Left kidney (tissue), 2 donors: ENCODE results near the gene MAPK12. TPM values are rescaled to one million over a fixed set of nuclear protein-coding genes. Genes with fewer than 3 reads are reported as not detected.

Experiments
- DNase-seq: peaks from one replicate; pipeline ENCODE4 v3.0.0-alpha.2; 2013
- polyA plus RNA-seq: library from polyadenylated mRNA; unstranded; fragments of 120-200 nt; gene quantifications from one replicate; pipeline ENCODE4 v1.2.1, GENCODE V29; 2013; ENCODE audit not compliant: insufficient read length

Gene MAPK12
- polyA plus RNA-seq, 1 donor, result 10.5 TPM

GRCh38 chr22:50300620-50301257, 39.3 kb upstream of the MAPK12 start:
- DNase-seq, result no peak

- no peak for DNase-seq
Observed at GRCh38 chr22:50299785-50300619, 38.5 kb upstream of the MAPK12 start.

GRCh38 chr22:50298937-50299784, 37.7 kb upstream of the MAPK12 start:
- no peak for DNase-seq

GRCh38 chr22:50298266-50298637, 36.8 kb upstream of the MAPK12 start:
- no peak for DNase-seq

- no peak for DNase-seq
Observed at GRCh38 chr22:50297510-50298265, 36.2 kb upstream of the MAPK12 start.

GRCh38 chr22:50296658-50297490, 35.4 kb upstream of the MAPK12 start:
- DNase-seq, result no peak

GRCh38 chr22:50294319-50294656, 32.8 kb upstream of the MAPK12 start:
- no peak for DNase-seq

- no peak for DNase-seq
Observed at GRCh38 chr22:50293441-50294318, 32.2 kb upstream of the MAPK12 start.

- DNase-seq, result no peak
Observed at GRCh38 chr22:50292643-50293440, 31.4 kb upstream of the MAPK12 start.

- DNase-seq, result no peak
Observed at GRCh38 chr22:50289942-50290630, 28.6 kb upstream of the MAPK12 start.

- no peak for DNase-seq
Observed at GRCh38 chr22:50289151-50289941, 27.9 kb upstream of the MAPK12 start.

GRCh38 chr22:50287731-50288130, 26.2 kb upstream of the MAPK12 start:
- DNase-seq, result no peak

- DNase-seq, result no peak
Observed at GRCh38 chr22:50286701-50287318, 25.3 kb upstream of the MAPK12 start.

GRCh38 chr22:50286275-50286674, 24.8 kb upstream of the MAPK12 start:
- no peak for DNase-seq

GRCh38 chr22:50285568-50286229, 24.2 kb upstream of the MAPK12 start:
- DNase-seq, result no peak

- DNase-seq, result no peak
Observed at GRCh38 chr22:50284479-50284878, 23.0 kb upstream of the MAPK12 start.

GRCh38 chr22:50283821-50284220, 22.3 kb upstream of the MAPK12 start:
- no peak for DNase-seq
